H9 (cell line): ENCODE results near the gene MTF1. TPM values are rescaled to one million over a fixed set of nuclear protein-coding genes. Genes with fewer than 3 reads are reported as not detected.

ENCODE experiments used
- DNase-seq: peaks from one replicate; pipeline ENCODE4 v3.0.0-alpha.2; 2017
- H2AFZ ChIP-seq: one replicate; pipeline ENCODE4 v1.6.1; 2013; ENCODE audit warnings: mild to moderate bottlenecking, low read length, control low read depth, moderate library complexity
- H2AK5ac ChIP-seq: 2 replicates; pipeline ENCODE4 v1.6.1; 2013; ENCODE audit warnings: low read length, control low read depth, mixed read lengths; ENCODE audit not compliant: insufficient read length
- H2BK120ac ChIP-seq: one replicate; pipeline ENCODE4 v1.6.1; 2013; ENCODE audit warnings: low read depth, mild to moderate bottlenecking, low read length, control low read depth, inconsistent platforms; ENCODE audit not compliant: poor library complexity, severe bottlenecking
- H2BK12ac ChIP-seq: 2 replicates; pipeline ENCODE4 v1.6.1; 2013; ENCODE audit warnings: low read length, control low read depth, mixed read lengths, low read depth; ENCODE audit not compliant: insufficient read length
- H2BK15ac ChIP-seq: 2 replicates; pipeline ENCODE4 v1.6.1; 2013; ENCODE audit warnings: low read depth, low read length, control low read depth
- H2BK20ac ChIP-seq: one replicate; pipeline ENCODE4 v1.6.1; 2013; ENCODE audit warnings: low read depth, mild to moderate bottlenecking, low read length, control low read depth, inconsistent platforms; ENCODE audit not compliant: poor library complexity, severe bottlenecking
- H2BK5ac ChIP-seq: 2 replicates; pipeline ENCODE4 v1.6.1; 2013; ENCODE audit warnings: low read length, control low read depth, mixed read lengths; ENCODE audit not compliant: insufficient read length
- H3K14ac ChIP-seq: 2 replicates; pipeline ENCODE4 v1.6.1; 2013; ENCODE audit warnings: low read length, control low read depth; ENCODE audit not compliant: insufficient read depth
- H3K18ac ChIP-seq: 2 replicates; pipeline ENCODE4 v1.6.1; 2013; ENCODE audit warnings: low read depth, mild to moderate bottlenecking, mixed read lengths, low read length, control low read depth; ENCODE audit not compliant: insufficient read length
- H3K23ac ChIP-seq: 2 replicates; pipeline ENCODE4 v1.6.1; 2013; ENCODE audit warnings: low read length, control low read depth, mixed read lengths, low read depth; ENCODE audit not compliant: insufficient read length
- H3K23me2 ChIP-seq: 2 replicates; pipeline ENCODE4 v1.6.1; 2013; ENCODE audit warnings: low read depth, mild to moderate bottlenecking, mixed read lengths, low read length, control low read depth; ENCODE audit not compliant: insufficient read length, poor library complexity, severe bottlenecking
- H3K27ac ChIP-seq: 2 replicates; pipeline ENCODE4 v1.5.1; 2013; ENCODE audit warnings: low read length, control low read depth, mixed read lengths, low read depth; ENCODE audit not compliant: insufficient read length
- H3K27me3 ChIP-seq: 2 replicates; pipeline ENCODE4 v1.6.1; 2013; ENCODE audit warnings: low read length, control low read depth, inconsistent platforms; ENCODE audit not compliant: insufficient read depth
- H3K4ac ChIP-seq: 2 replicates; pipeline ENCODE4 v1.6.1; 2013; ENCODE audit warnings: low read depth, mild to moderate bottlenecking, control low read depth, inconsistent platforms, low read length, moderate library complexity
- H3K4me1 ChIP-seq: 2 replicates; pipeline ENCODE4 v1.6.1; 2013; ENCODE audit warnings: low read length, control low read depth, inconsistent platforms; ENCODE audit not compliant: insufficient read depth
- H3K4me2 ChIP-seq: 2 replicates; pipeline ENCODE4 v1.6.1; 2013; ENCODE audit warnings: low read length, control low read depth, mixed read lengths; ENCODE audit not compliant: insufficient read length, insufficient read depth
- H3K56ac ChIP-seq: 2 replicates; pipeline ENCODE4 v1.6.1; 2013; ENCODE audit warnings: low read depth, mild to moderate bottlenecking, mixed read lengths, low read length, control low read depth; ENCODE audit not compliant: insufficient read length
- H3K79me1 ChIP-seq: 2 replicates; pipeline ENCODE4 v1.6.1; 2013; ENCODE audit warnings: low read depth, mild to moderate bottlenecking, moderate library complexity, low read length, control low read depth, inconsistent platforms; ENCODE audit not compliant: insufficient read depth, poor library complexity, severe bottlenecking
- H3K79me2 ChIP-seq: 2 replicates; pipeline ENCODE4 v1.6.1; 2013; ENCODE audit warnings: low read length, control low read depth, inconsistent platforms; ENCODE audit not compliant: insufficient read depth
- H3K9ac ChIP-seq: 2 replicates; pipeline ENCODE4 v1.6.1; 2013; ENCODE audit warnings: low read length, control low read depth, mixed read lengths; ENCODE audit not compliant: insufficient read length; ENCODE audit errors: extremely low read depth
- H3K9me3 ChIP-seq: one replicate; pipeline ENCODE4 v1.6.1; 2013; ENCODE audit warnings: low read depth, low read length, inconsistent platforms; ENCODE audit not compliant: control insufficient read depth
- H3T11ph ChIP-seq: one replicate; pipeline ENCODE4 v1.6.1; 2013; ENCODE audit warnings: mild to moderate bottlenecking, low read length, control low read depth, inconsistent platforms
- H4K20me1 ChIP-seq: one replicate; pipeline ENCODE4 v1.6.1; 2013; ENCODE audit not compliant: control insufficient read depth, insufficient read length, insufficient read depth
- H4K5ac ChIP-seq: 2 replicates; pipeline ENCODE4 v1.6.1; 2013; ENCODE audit warnings: low read depth, mild to moderate bottlenecking, mixed read lengths, low read length, control low read depth; ENCODE audit not compliant: insufficient read length
- H4K8ac ChIP-seq: replicated peaks from 2 replicates; pipeline ENCODE4 v1.6.1; 2013; ENCODE audit warnings: low read length, control low read depth, mixed read lengths, low read depth; ENCODE audit not compliant: insufficient read length
- H4K91ac ChIP-seq: 2 replicates; pipeline ENCODE4 v1.6.1; 2013; ENCODE audit warnings: low read depth, mild to moderate bottlenecking, moderate library complexity, mixed read lengths, low read length, control low read depth; ENCODE audit not compliant: insufficient read length
- H3K27ac Mint-ChIP-seq, 3 experiments: 2 replicates in 2 of 3; 3 replicates in 1 of 3; pipeline ENCODE4 v1.8.0; 2020 to 2021; ENCODE audit warnings: mixed read lengths in 3 of 3, mild to moderate bottlenecking in 1 of 3, moderate library complexity in 1 of 3
- H3K27me3 Mint-ChIP-seq: 2 replicates; pipeline ENCODE4 v1.8.0; 2021; ENCODE audit warnings: low read depth, mild to moderate bottlenecking, moderate library complexity, mixed read lengths
- H3K36me3 Mint-ChIP-seq, 3 experiments: 2 replicates in 2 of 3; 3 replicates in 1 of 3; pipeline ENCODE4 v1.8.0; 2020 to 2021; ENCODE audit warnings: low read depth in 3 of 3, mixed read lengths in 3 of 3; ENCODE audit not compliant: insufficient read depth in 1 of 3
- H3K4me1 Mint-ChIP-seq, 2 experiments: 2 replicates each; pipeline ENCODE4 v1.8.0; 2020; ENCODE audit warnings: mixed read lengths in 2 of 2
- H3K4me3 Mint-ChIP-seq, 2 experiments: 2 replicates in 1 of 2; 3 replicates in 1 of 2; pipeline ENCODE4 v1.8.0; 2020 to 2021; ENCODE audit warnings: mild to moderate bottlenecking in 2 of 2, mixed read lengths in 2 of 2, moderate library complexity in 1 of 2
- H3K9me3 Mint-ChIP-seq, 2 experiments: 2 replicates in 1 of 2; 3 replicates in 1 of 2; pipeline ENCODE4 v1.8.0; 2020; ENCODE audit warnings: mild to moderate bottlenecking in 2 of 2, mixed read lengths in 2 of 2, moderate library complexity in 1 of 2
- CTCF ChIP-seq: fragments of 200-600 bp; sonication (generic); conservative IDR thresholded peaks from 3 replicates; pipeline ENCODE4 v1.8.0; 2021; ENCODE audit warnings: antibody characterized with exemption, mild to moderate bottlenecking
- WGBS: extraction: QIAGEN DNeasy Blood & Tissue Kit; methylation state at CpG from one replicate; pipeline ENCODE4 v1.1.7; 2013; ENCODE audit warnings: missing lambda C conversion rate, low lambda C conversion rate, mixed read lengths; ENCODE audit not compliant: insufficient read length; ENCODE audit errors: extremely low coverage; 5-methylcytosine and 5-hydroxymethylcytosine counted together
- total RNA-seq: library from RNA; stranded (reverse); gene quantifications from 2 replicates; pipeline ENCODE4 v1.2.1, GENCODE V29; 2021

MTF1 gene
- total RNA-seq, 1 experiment from 2014 or later: 17.0 TPM

- no peak overlapping the region for H3T11ph ChIP-seq
- peaks cover 8% of the 10 kb centered on the region for H3K79me1 ChIP-seq
- no peak overlapping the region for H3K27ac Mint-ChIP-seq
- no peak overlapping the region for H3K4me2 ChIP-seq
- TF ChIP-seq CTCF: no peak
- H2AK5ac ChIP-seq: no peak overlapping the region
- H2BK5ac ChIP-seq: no peak overlapping the region
- H3K23me2 ChIP-seq: no peaks in the 10 kb centered on the region
- H4K91ac ChIP-seq: no peak overlapping the region
- H3K27me3 Mint-ChIP-seq: no peaks in the 10 kb centered on the region
- H3K27ac ChIP-seq: no peak overlapping the region
- H4K20me1 ChIP-seq: no peaks in the 10 kb centered on the region
- peaks cover 0 to 8% (median 0%) of the 10 kb centered on the region in 3 experiments; a peak in 3 of 7 replicates for H3K36me3 Mint-ChIP-seq
- no peak overlapping the region for H3K14ac ChIP-seq
- H2BK12ac ChIP-seq: no peak overlapping the region
- no peak overlapping the region for H3K9ac ChIP-seq
- no peak overlapping the region for H2BK120ac ChIP-seq
- no CpG with 5 or more reads among the region's 3 CpGs for WGBS
- no peak overlapping the region for H3K23ac ChIP-seq
- H3K9me3 Mint-ChIP-seq: no peaks in the 10 kb centered on the region
- H4K8ac ChIP-seq: no peak overlapping the region
- no peak for DNase-seq
- H3K9me3 ChIP-seq: no peaks in the 10 kb centered on the region
- H2BK20ac ChIP-seq: no peak overlapping the region
- no peaks in the 10 kb centered on the region for H3K4me1 Mint-ChIP-seq
- H3K18ac ChIP-seq: no peak overlapping the region
- no peak overlapping the region for H3K4ac ChIP-seq
- peaks cover 2% of the 10 kb centered on the region; the same call in 1 of the 2 replicates for H3K79me2 ChIP-seq
- H3K4me3 Mint-ChIP-seq: no peak overlapping the region; a peak in 1 of 5 replicates
- H3K27me3 ChIP-seq: no peaks in the 10 kb centered on the region
- no peak overlapping the region for H2AFZ ChIP-seq
- H4K5ac ChIP-seq: no peak overlapping the region
- no peaks in the 10 kb centered on the region for H3K4me1 ChIP-seq
- no peak overlapping the region for H2BK15ac ChIP-seq
- H3K56ac ChIP-seq: no peak overlapping the region
Observed at GRCh38 chr1:37849480-37849879, 9.9 kb downstream of the MTF1 start.
